ENCODE results near the gene ZNF592.
A peak's percentile ranks its signal among the peaks of the same experiment; 100 is the strongest.

Gene ZNF592

GRCh38 chr15:84782346-84782745 is 34.0 kb downstream of the ZNF592 start:
- no peak overlapping the region for H3K27ac Mint-ChIP-seq
- H3K4me1 Mint-ChIP-seq (ENCODE audit: low read depth) = peaks cover 23% of the 10 kb centered on the region
- peaks cover 2% of the 10 kb centered on the region for H3K36me3 Mint-ChIP-seq
- H3K27me3 Mint-ChIP-seq = no peaks in the 10 kb centered on the region
- H3K9me3 Mint-ChIP-seq (ENCODE audit: low read depth) = no peaks in the 10 kb centered on the region
- H3K4me3 Mint-ChIP-seq = no peak overlapping the region

- no peak overlapping the region for H3K27ac Mint-ChIP-seq
- peaks cover 35% of the 10 kb centered on the region for H3K4me1 Mint-ChIP-seq (ENCODE audit: low read depth)
- H3K36me3 Mint-ChIP-seq = peaks cover 2% of the 10 kb centered on the region
- no peaks in the 10 kb centered on the region for H3K27me3 Mint-ChIP-seq
- H3K4me3 Mint-ChIP-seq = no peak overlapping the region
- H3K9me3 Mint-ChIP-seq (ENCODE audit: low read depth) = no peaks in the 10 kb centered on the region
Observed at GRCh38 chr15:84783493-84784251, 35.3 kb downstream of the ZNF592 start.

- Mint-ChIP-seq H3K36me3 (peaks cover 2% of the 10 kb centered on the region), H3K4me3 (no peak overlapping the region), H3K27ac (no peak overlapping the region), H3K4me1 (ENCODE audit: low read depth) (peaks cover 34% of the 10 kb centered on the region), H3K27me3 (no peaks in the 10 kb centered on the region), H3K9me3 (ENCODE audit: low read depth) (no peaks in the 10 kb centered on the region)
Observed at GRCh38 chr15:84784262-84784661, 35.9 kb downstream of the ZNF592 start.

GRCh38 chr15:84785053-84785452 is 36.7 kb downstream of the ZNF592 start:
- Mint-ChIP-seq H3K4me3 (no peak overlapping the region), H3K36me3 (peaks cover 2% of the 10 kb centered on the region), H3K27ac (no peak overlapping the region), H3K27me3 (no peaks in the 10 kb centered on the region), H3K9me3 (ENCODE audit: low read depth) (no peaks in the 10 kb centered on the region), H3K4me1 (ENCODE audit: low read depth) (peaks cover 35% of the 10 kb centered on the region)

- Mint-ChIP-seq H3K27ac (no peak overlapping the region), H3K9me3 (ENCODE audit: low read depth) (no peaks in the 10 kb centered on the region), H3K27me3 (no peaks in the 10 kb centered on the region), H3K4me1 (ENCODE audit: low read depth) (peaks cover 39% of the 10 kb centered on the region), H3K36me3 (peaks cover 6% of the 10 kb centered on the region), H3K4me3 (no peak overlapping the region)
Observed at GRCh38 chr15:84788500-84788899, 40.1 kb downstream of the ZNF592 start.

GRCh38 chr15:84789762-84790161 is 41.4 kb downstream of the ZNF592 start:
- H3K9me3 Mint-ChIP-seq (ENCODE audit: low read depth) = no peaks in the 10 kb centered on the region
- H3K27ac Mint-ChIP-seq = peak overlapping the region; percentile 24
- H3K36me3 Mint-ChIP-seq = peaks cover 6% of the 10 kb centered on the region
- peaks cover 36% of the 10 kb centered on the region for H3K4me1 Mint-ChIP-seq (ENCODE audit: low read depth)
- no peak overlapping the region for H3K4me3 Mint-ChIP-seq
- H3K27me3 Mint-ChIP-seq = no peaks in the 10 kb centered on the region

GRCh38 chr15:84790676-84791075 is 42.3 kb downstream of the ZNF592 start:
- Mint-ChIP-seq H3K4me3 (no peak overlapping the region), H3K27me3 (no peaks in the 10 kb centered on the region), H3K27ac (peak overlapping the region; percentile 18), H3K36me3 (peaks cover 4% of the 10 kb centered on the region), H3K9me3 (ENCODE audit: low read depth) (no peaks in the 10 kb centered on the region), H3K4me1 (ENCODE audit: low read depth) (peaks cover 28% of the 10 kb centered on the region)

- Mint-ChIP-seq H3K27ac (peak overlapping the region; percentile 64), H3K4me3 (no peak overlapping the region), H3K36me3 (peaks cover 4% of the 10 kb centered on the region), H3K4me1 (ENCODE audit: low read depth) (peaks cover 22% of the 10 kb centered on the region), H3K27me3 (no peaks in the 10 kb centered on the region), H3K9me3 (ENCODE audit: low read depth) (no peaks in the 10 kb centered on the region)
Observed at GRCh38 chr15:84791763-84792162, 43.4 kb downstream of the ZNF592 start.

GRCh38 chr15:84793431-84794161 is 45.2 kb downstream of the ZNF592 start:
- peaks cover 9% of the 10 kb centered on the region for H3K4me1 Mint-ChIP-seq (ENCODE audit: low read depth)
- H3K27ac Mint-ChIP-seq = no peak overlapping the region

GRCh38 chr15:84794162-84794547 is 45.8 kb downstream of the ZNF592 start:
- Mint-ChIP-seq H3K36me3 (peaks cover 4% of the 10 kb centered on the region), H3K27ac (no peak overlapping the region), H3K4me1 (ENCODE audit: low read depth) (peaks cover 8% of the 10 kb centered on the region), H3K27me3 (no peaks in the 10 kb centered on the region), H3K9me3 (ENCODE audit: low read depth) (no peaks in the 10 kb centered on the region), H3K4me3 (no peak overlapping the region)

More at GRCh38 chr15:84793431-84794161, 45.2 kb downstream of the ZNF592 start:
- no peaks in the 10 kb centered on the region for H3K27me3 Mint-ChIP-seq
- no peaks in the 10 kb centered on the region for H3K9me3 Mint-ChIP-seq (ENCODE audit: low read depth)
- no peak overlapping the region for H3K4me3 Mint-ChIP-seq
- H3K36me3 Mint-ChIP-seq = peaks cover 4% of the 10 kb centered on the region

GRCh38 chr15:84795186-84795585 is 46.8 kb downstream of the ZNF592 start:
- no peaks in the 10 kb centered on the region for H3K27me3 Mint-ChIP-seq
- H3K9me3 Mint-ChIP-seq (ENCODE audit: low read depth) = no peaks in the 10 kb centered on the region
- H3K36me3 Mint-ChIP-seq = peaks cover 4% of the 10 kb centered on the region
- no peak overlapping the region for H3K27ac Mint-ChIP-seq
- H3K4me1 Mint-ChIP-seq (ENCODE audit: low read depth) = peaks cover 6% of the 10 kb centered on the region
- no peak overlapping the region for H3K4me3 Mint-ChIP-seq

GRCh38 chr15:84797212-84797611 is 48.8 kb downstream of the ZNF592 start:
- Mint-ChIP-seq H3K27ac (no peak overlapping the region), H3K4me3 (no peak overlapping the region)

GRCh38 chr15:84797801-84798200 is 49.4 kb downstream of the ZNF592 start:
- Mint-ChIP-seq H3K36me3 (no peaks in the 10 kb centered on the region), H3K27ac (no peak overlapping the region), H3K4me3 (no peak overlapping the region), H3K4me1 (ENCODE audit: low read depth) (no peaks in the 10 kb centered on the region), H3K27me3 (no peaks in the 10 kb centered on the region), H3K9me3 (ENCODE audit: low read depth) (no peaks in the 10 kb centered on the region)

More at GRCh38 chr15:84797212-84797611, 48.8 kb downstream of the ZNF592 start:
- H3K9me3 Mint-ChIP-seq (ENCODE audit: low read depth) = no peaks in the 10 kb centered on the region
- no peaks in the 10 kb centered on the region for H3K36me3 Mint-ChIP-seq
- H3K27me3 Mint-ChIP-seq = no peaks in the 10 kb centered on the region
- no peaks in the 10 kb centered on the region for H3K4me1 Mint-ChIP-seq (ENCODE audit: low read depth)

GRCh38 chr15:84798436-84798946 is 50.1 kb downstream of the ZNF592 start:
- Mint-ChIP-seq H3K27me3 (no peaks in the 10 kb centered on the region), H3K4me3 (no peak overlapping the region)

GRCh38 chr15:84799511-84800187 is 51.3 kb downstream of the ZNF592 start:
- Mint-ChIP-seq H3K27ac (no peak overlapping the region), H3K27me3 (no peaks in the 10 kb centered on the region), H3K36me3 (no peaks in the 10 kb centered on the region), H3K4me1 (ENCODE audit: low read depth) (no peaks in the 10 kb centered on the region), H3K9me3 (ENCODE audit: low read depth) (no peaks in the 10 kb centered on the region), H3K4me3 (no peak overlapping the region)

More at GRCh38 chr15:84798436-84798946, 50.1 kb downstream of the ZNF592 start:
- Mint-ChIP-seq H3K36me3 (no peaks in the 10 kb centered on the region), H3K9me3 (ENCODE audit: low read depth) (no peaks in the 10 kb centered on the region), H3K4me1 (ENCODE audit: low read depth) (no peaks in the 10 kb centered on the region), H3K27ac (no peak overlapping the region)

All from activated naive CD8-positive, alpha-beta T cell (primary cell).